ENCODE measurements around the gene CD80.

Gene CD80, protein sequence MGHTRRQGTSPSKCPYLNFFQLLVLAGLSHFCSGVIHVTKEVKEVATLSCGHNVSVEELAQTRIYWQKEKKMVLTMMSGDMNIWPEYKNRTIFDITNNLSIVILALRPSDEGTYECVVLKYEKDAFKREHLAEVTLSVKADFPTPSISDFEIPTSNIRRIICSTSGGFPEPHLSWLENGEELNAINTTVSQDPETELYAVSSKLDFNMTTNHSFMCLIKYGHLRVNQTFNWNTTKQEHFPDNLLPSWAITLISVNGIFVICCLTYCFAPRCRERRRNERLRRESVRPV

GRCh38 chr3:119559441-119559963 is at the start of gene CD80:
TSS of gene CD80 (minus strand) at chr3:119559614. CDS start at chr3:119557728, 1,886 bp downstream.
- no peak for TF ChIP-seq SUZ12 (IDR thresholded peaks at IDR 0.05; ENCODE audit: extremely low read depth, insufficient read depth, insufficient read length)
- no peak for TF ChIP-seq ZNF274 (IDR thresholded peaks at IDR 0.05; ENCODE audit: low read depth, low read length)
- TF ChIP-seq YY1 (IDR thresholded peaks at IDR 0.05; ENCODE audit: insufficient read depth, insufficient read length) = no peak
- peak; percentile 39 for DNase-seq (ENCODE audit: low read depth, low spot score)
- Histone ChIP-seq H3K4me3 (ENCODE audit: insufficient read length, low read depth) (no peak within 1 kb of the TSS), H3K9ac (ENCODE audit: insufficient read length, low read depth) (no peak within 1 kb of the TSS), H3K9me3 (ENCODE audit: insufficient read depth, low read length) (no peaks in the 10 kb centered on the region), H3K36me3 (ENCODE audit: insufficient read depth, insufficient read length, low read length) (no peaks in the 10 kb centered on the region), H3K4me1 (ENCODE audit: insufficient read depth, insufficient read length) (peaks cover 6% of the 10 kb centered on the region), H3K27me3 (ENCODE audit: insufficient read depth, insufficient read length) (no peaks in the 10 kb centered on the region)

DNA sequence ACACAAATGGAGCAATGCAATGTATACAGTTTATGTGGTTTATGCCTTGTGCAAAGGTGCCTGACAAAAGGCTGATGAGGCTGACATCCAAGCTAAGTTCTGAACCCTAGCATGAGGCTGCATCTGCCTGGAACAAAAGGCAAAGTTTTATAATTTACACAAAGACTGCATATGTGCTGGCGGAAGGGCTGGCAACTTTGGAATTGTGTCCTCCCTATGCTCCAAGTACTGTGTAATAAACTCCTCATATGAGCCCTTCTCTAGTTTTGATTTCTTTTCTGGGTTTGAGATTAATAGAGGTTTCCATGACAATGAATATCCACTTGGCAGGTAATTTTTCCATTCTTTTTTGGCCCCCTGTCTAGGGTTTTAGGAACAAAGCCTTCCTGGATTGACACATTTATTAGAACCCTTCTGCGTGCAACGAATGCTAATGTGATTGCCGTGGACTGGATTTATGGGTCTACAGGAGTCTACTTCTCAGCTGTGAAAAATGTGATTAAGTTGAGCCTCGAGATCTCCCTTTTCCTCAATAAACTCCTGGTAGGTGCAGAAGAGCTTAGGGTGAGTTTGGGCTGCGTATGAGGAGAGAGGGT is 49.1 kb upstream of the CD80 start:
- Histone ChIP-seq H3K36me3 (ENCODE audit: insufficient read depth, insufficient read length, low read length) (no peaks in the 10 kb centered on the region), H3K4me3 (ENCODE audit: insufficient read length, low read depth) (no peak overlapping the region), H3K9me3 (ENCODE audit: insufficient read depth, low read length) (no peaks in the 10 kb centered on the region), H3K9ac (ENCODE audit: insufficient read length, low read depth) (no peak overlapping the region), H3K27me3 (ENCODE audit: insufficient read depth, insufficient read length) (no peaks in the 10 kb centered on the region), H3K4me1 (ENCODE audit: insufficient read depth, insufficient read length) (peaks cover 2% of the 10 kb centered on the region)
- TF ChIP-seq YY1 (IDR thresholded peaks at IDR 0.05; ENCODE audit: insufficient read depth, insufficient read length) (no peak), ZNF274 (IDR thresholded peaks at IDR 0.05; ENCODE audit: low read depth, low read length) (no peak), SUZ12 (IDR thresholded peaks at IDR 0.05; ENCODE audit: extremely low read depth, insufficient read depth, insufficient read length) (no peak)
- DNase-seq (ENCODE audit: low read depth, low spot score) = no peak

DNA sequence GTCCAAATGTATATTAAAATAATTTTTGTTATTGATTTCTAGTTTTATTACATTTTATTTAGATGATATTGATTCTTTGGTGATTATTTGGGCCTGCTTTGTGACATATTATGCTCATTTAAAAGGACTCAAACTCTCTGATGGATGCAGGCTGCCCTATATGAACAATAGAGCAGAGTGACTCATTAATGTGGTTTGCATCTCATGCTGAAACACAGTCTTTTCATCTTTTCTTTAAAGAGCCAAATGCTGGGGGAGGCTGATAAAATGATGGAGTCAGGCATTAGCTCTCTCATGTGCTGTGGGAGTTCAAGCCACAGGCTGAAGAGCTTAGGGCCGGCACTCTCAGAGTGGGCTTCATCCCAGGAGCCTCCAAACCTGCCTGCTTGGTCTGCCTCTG is 45.5 kb upstream of the CD80 start:
- Histone ChIP-seq H3K9me3 (ENCODE audit: insufficient read depth, low read length) (no peaks in the 10 kb centered on the region), H3K4me1 (ENCODE audit: insufficient read depth, insufficient read length) (peaks cover 2% of the 10 kb centered on the region), H3K27me3 (ENCODE audit: insufficient read depth, insufficient read length) (no peaks in the 10 kb centered on the region), H3K36me3 (ENCODE audit: insufficient read depth, insufficient read length, low read length) (no peaks in the 10 kb centered on the region), H3K9ac (ENCODE audit: insufficient read length, low read depth) (no peak overlapping the region), H3K4me3 (ENCODE audit: insufficient read length, low read depth) (no peak overlapping the region)
- no peak for DNase-seq (ENCODE audit: low read depth, low spot score)
- no peak for TF ChIP-seq ZNF274 (IDR thresholded peaks at IDR 0.05; ENCODE audit: low read depth, low read length)
- no peak for TF ChIP-seq SUZ12 (IDR thresholded peaks at IDR 0.05; ENCODE audit: extremely low read depth, insufficient read depth, insufficient read length)
- no peak for TF ChIP-seq YY1 (IDR thresholded peaks at IDR 0.05; ENCODE audit: insufficient read depth, insufficient read length)

GRCh38 chr3:119602676-119603075 is 43.3 kb upstream of the CD80 start:
- H3K27me3 ChIP-seq (ENCODE audit: insufficient read depth, insufficient read length) = no peaks in the 10 kb centered on the region
- DNase-seq (ENCODE audit: low read depth, low spot score) = no peak
- peaks cover 2% of the 10 kb centered on the region for H3K4me1 ChIP-seq (ENCODE audit: insufficient read depth, insufficient read length)
- no peak overlapping the region for H3K9ac ChIP-seq (ENCODE audit: insufficient read length, low read depth)
- no peaks in the 10 kb centered on the region for H3K36me3 ChIP-seq (ENCODE audit: insufficient read depth, insufficient read length, low read length)
- H3K4me3 ChIP-seq (ENCODE audit: insufficient read length, low read depth) = no peak overlapping the region
- no peaks in the 10 kb centered on the region for H3K9me3 ChIP-seq (ENCODE audit: insufficient read depth, low read length)
- TF ChIP-seq ZNF274 (IDR thresholded peaks at IDR 0.05; ENCODE audit: low read depth, low read length) (no peak), YY1 (IDR thresholded peaks at IDR 0.05; ENCODE audit: insufficient read depth, insufficient read length) (no peak), SUZ12 (IDR thresholded peaks at IDR 0.05; ENCODE audit: extremely low read depth, insufficient read depth, insufficient read length) (no peak)

- no peaks in the 10 kb centered on the region for H3K9me3 ChIP-seq (ENCODE audit: insufficient read depth, low read length)
- TF ChIP-seq YY1 (IDR thresholded peaks at IDR 0.05; ENCODE audit: insufficient read depth, insufficient read length) = no peak
- H3K27me3 ChIP-seq (ENCODE audit: insufficient read depth, insufficient read length) = no peaks in the 10 kb centered on the region
- H3K36me3 ChIP-seq (ENCODE audit: insufficient read depth, insufficient read length, low read length) = no peaks in the 10 kb centered on the region
- H3K4me3 ChIP-seq (ENCODE audit: insufficient read length, low read depth) = no peak overlapping the region
- no peak overlapping the region for H3K9ac ChIP-seq (ENCODE audit: insufficient read length, low read depth)
- no peak for DNase-seq (ENCODE audit: low read depth, low spot score)
- H3K4me1 ChIP-seq (ENCODE audit: insufficient read depth, insufficient read length) = peaks cover 2% of the 10 kb centered on the region
These were observed 41.7 kb upstream of the CD80 start for GRCh38 chr3:119601154-119601553.

DNA sequence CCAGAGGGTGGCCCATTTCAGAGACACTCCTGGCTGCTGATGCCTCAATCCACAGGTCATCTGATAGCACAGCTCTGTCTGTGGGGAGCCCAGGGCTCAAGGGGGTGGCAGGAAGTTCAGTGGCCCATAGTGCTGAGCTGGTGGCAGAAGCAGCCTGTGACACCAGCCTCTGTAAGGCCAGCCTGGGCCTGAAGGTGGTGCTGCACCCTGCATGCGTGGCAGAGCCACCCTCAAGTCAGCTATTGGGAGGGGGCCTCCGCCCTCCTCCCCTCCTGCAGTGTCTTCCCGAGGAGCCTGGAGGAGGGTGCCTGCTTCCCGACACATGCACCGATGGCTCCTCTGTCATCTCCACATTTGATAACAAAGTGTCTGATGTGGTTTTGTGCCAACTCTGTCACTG is 41.3 kb upstream of the CD80 start:
- no peak for DNase-seq (ENCODE audit: low read depth, low spot score)
- H3K27me3 ChIP-seq (ENCODE audit: insufficient read depth, insufficient read length) = no peaks in the 10 kb centered on the region

DNA sequence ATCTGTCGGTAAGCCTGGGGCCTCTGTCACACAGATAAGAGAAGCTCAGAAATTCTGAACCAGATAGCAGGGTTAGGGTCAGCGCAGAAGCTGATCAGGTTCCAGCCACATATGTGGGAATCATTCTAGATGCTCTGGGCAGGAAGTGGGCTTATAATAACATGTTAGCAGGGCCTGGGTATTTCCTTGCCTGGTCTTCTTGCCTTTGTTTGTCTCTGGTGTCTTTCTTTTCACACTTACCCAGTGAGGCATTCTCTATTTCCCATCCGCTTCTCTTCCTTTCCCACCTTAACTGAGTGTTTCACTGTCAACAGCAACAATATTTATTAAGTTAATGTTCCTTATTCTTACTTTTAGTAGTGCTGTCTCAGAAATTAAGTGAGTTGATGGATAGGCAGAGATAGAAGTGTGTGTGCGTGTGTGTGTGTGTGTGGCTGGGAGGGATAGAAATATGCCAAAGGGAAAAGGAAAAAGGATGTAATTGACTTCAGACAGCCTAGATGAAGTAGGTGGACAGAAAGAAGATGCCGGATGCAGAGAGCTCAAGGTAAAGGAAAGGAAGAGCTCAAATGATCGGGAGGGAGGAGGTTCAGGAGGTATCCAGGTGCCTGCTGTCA is 40.3 kb upstream of the CD80 start:
- DNase-seq (ENCODE audit: low read depth, low spot score) = no peak
- Histone ChIP-seq H3K27me3 (ENCODE audit: insufficient read depth, insufficient read length) (no peaks in the 10 kb centered on the region), H3K4me1 (ENCODE audit: insufficient read depth, insufficient read length) (no peaks in the 10 kb centered on the region), H3K9me3 (ENCODE audit: insufficient read depth, low read length) (no peaks in the 10 kb centered on the region), H3K4me3 (ENCODE audit: insufficient read length, low read depth) (no peak overlapping the region), H3K9ac (ENCODE audit: insufficient read length, low read depth) (no peak overlapping the region), H3K36me3 (ENCODE audit: insufficient read depth, insufficient read length, low read length) (no peaks in the 10 kb centered on the region)
- TF ChIP-seq SUZ12 (IDR thresholded peaks at IDR 0.05; ENCODE audit: extremely low read depth, insufficient read depth, insufficient read length) (no peak), ZNF274 (IDR thresholded peaks at IDR 0.05; ENCODE audit: low read depth, low read length) (no peak), YY1 (IDR thresholded peaks at IDR 0.05; ENCODE audit: insufficient read depth, insufficient read length) (no peak)

More for the DNA sequence above, 41.3 kb upstream of the CD80 start:
- Histone ChIP-seq H3K4me3 (ENCODE audit: insufficient read length, low read depth) (no peak overlapping the region), H3K9ac (ENCODE audit: insufficient read length, low read depth) (no peak overlapping the region), H3K36me3 (ENCODE audit: insufficient read depth, insufficient read length, low read length) (no peaks in the 10 kb centered on the region), H3K4me1 (ENCODE audit: insufficient read depth, insufficient read length) (peaks cover 2% of the 10 kb centered on the region), H3K9me3 (ENCODE audit: insufficient read depth, low read length) (no peaks in the 10 kb centered on the region)
- TF ChIP-seq YY1 (IDR thresholded peaks at IDR 0.05; ENCODE audit: insufficient read depth, insufficient read length) (no peak), ZNF274 (IDR thresholded peaks at IDR 0.05; ENCODE audit: low read depth, low read length) (no peak), SUZ12 (IDR thresholded peaks at IDR 0.05; ENCODE audit: extremely low read depth, insufficient read depth, insufficient read length) (no peak)

Measured in NT2/D1 (cell line).